ENCODE measurements around the gene AHSG.

Gene AHSG

DNA sequence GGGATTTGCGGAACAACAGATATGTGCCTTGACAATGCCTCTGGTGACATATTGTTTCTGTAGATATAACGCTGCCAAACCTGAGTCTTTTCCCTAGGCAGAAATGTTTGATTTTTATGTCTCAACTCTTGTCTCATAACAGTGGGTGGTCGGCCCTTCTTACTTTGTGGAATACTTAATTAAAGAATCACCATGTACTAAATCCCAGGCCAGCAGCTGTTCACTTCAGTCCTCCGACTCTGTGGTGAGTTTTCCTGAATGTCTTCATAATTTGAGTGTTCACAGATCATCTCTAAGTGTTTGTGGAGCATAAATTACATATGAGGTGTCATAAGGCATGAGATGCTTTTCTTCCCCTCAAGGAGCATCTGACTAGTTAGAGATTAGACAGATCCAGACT is 33.2 kb downstream of the AHSG start:
- DNase-seq: no peak

GRCh38 chr3:186646841-186647240 is 34.0 kb downstream of the AHSG start:
- DNase-seq: no peak

GRCh38 chr3:186648851-186649250 is 36.0 kb downstream of the AHSG start:
- DNase-seq: no peak

- no peak for DNase-seq
Observed at GRCh38 chr3:186651678-186652215, 38.9 kb downstream of the AHSG start.

- no peak for DNase-seq
Observed at GRCh38 chr3:186653080-186653707, 40.3 kb downstream of the AHSG start.

DNA sequence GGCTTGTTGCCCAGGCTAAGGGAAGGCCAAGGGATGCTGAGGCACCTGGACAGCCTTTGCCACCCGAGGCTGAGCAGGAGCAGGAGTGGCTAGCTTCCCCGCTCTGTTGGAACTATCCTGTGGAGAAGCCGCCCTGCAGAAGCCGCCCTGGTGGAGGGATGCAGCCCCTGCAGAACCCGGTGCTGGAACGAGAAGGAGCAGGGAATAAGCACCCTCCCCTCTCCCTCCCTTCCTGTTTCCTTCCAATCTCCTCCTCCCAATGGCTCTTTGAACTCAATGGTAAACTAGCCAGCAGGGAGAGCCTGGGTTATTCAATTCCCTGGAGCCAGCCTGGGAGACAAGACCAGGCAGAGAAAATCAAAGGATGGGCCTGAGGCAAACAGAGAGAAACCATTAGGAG is 41.1 kb downstream of the AHSG start:
- no peak for DNase-seq

- DNase-seq: no peak
Observed at GRCh38 chr3:186663361-186664118, 50.7 kb downstream of the AHSG start.

DNA sequence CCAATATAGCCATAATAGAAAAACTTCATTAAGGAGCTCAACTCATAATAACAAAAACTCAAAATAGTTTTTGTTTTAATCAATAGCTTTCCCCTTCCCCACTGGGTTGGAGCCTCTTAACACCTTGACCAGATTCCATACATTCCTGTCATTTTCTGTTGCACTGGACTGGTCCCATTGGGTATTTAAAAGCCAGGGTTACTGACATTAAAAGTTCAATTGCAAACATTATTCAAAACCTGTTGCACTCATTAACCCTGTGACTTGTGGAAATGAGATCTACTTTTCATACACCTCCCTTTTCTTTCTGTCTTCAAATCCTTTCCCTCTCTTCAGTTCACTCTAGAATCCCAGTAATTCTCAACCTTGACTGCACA is 51.2 kb downstream of the AHSG start:
- no peak for DNase-seq

GRCh38 chr3:186664506-186664905 is 51.6 kb downstream of the AHSG start:
- no peak for DNase-seq

- no peak for DNase-seq
Observed at GRCh38 chr3:186665625-186666188, 52.8 kb downstream of the AHSG start, which contains the start of gene HRG. HRG (plus strand) TSS chr3:186666014; CDS start chr3:186666032, 18 bp downstream.

GRCh38 chr3:186668426-186668825 is 55.6 kb downstream of the AHSG start:
- no peak for DNase-seq

DNA sequence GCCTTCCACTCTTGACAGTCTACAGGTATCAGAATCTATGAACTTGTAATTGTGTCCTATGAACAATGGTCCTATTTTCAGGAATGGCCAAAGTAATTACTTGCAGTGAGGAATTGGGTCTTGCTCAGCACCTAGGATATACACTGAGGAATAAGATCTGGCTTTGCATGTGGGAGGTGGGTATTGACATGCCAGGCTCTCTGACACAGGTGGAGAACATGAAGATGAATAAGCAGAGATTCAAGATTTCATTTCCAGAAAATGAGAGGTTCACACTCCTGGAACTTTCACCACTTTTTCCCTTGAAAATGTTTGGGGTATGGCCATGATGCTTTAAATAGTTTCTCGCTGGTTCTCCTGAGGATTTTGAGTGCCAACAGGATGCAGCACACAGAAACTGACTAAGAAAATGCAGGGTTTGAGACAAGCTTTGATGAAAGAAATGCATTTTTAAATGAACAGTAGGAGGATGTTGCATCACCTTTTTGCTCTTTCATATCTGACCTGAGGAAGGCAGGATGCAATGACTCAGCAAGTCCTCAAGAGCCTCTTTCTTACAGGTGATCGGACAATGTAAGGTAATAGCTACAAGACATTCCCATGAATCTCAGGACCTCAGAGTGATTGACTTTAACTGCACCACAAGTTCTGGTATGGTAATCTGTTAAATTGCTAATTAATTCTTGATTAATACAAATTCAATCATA is 56.7 kb downstream of the AHSG start:
- DNase-seq: no peak

GRCh38 chr3:186670155-186670554 is 57.3 kb downstream of the AHSG start:
- DNase-seq: no peak
